SK-N-SH (cell line): ENCODE measurements around the gene CACNA1A. TPM values are rescaled to one million over a fixed set of nuclear protein-coding genes. Genes with fewer than 3 reads are reported as not detected.

Source experiments
- CTCF ChIA-PET: fragments of 300-600, 350-600 bp; formaldehyde crosslinking; extraction: SDS; loops from one replicate; lab custom pipeline; 2021; lab: Yijun Ruan, JAX
- POLR2A ChIA-PET: fragments of 350-600 bp; sonication (Branson Sonifier 250); formaldehyde crosslinking; extraction: SDS; loops from one replicate; lab custom pipeline; 2020; ENCODE audit warnings: antibody characterized with exemption, inconsistent platforms; lab: Yijun Ruan, JAX
- DNase-seq: peaks from one replicate; pipeline ENCODE4 v3.0.0; 2012
- H2AFZ ChIP-seq: fragments of 200-600 bp; sonication (generic); 2 replicates; pipeline ENCODE4 v1.8.1; 2016; ENCODE audit warnings: antibody characterized with exemption, mild to moderate bottlenecking, low read depth
- H3F3A ChIP-seq: fragments of 200-600 bp; sonication (generic); replicated peaks from 2 replicates; pipeline ENCODE3; 2016; ENCODE audit warnings: antibody characterized with exemption, mild to moderate bottlenecking; ENCODE audit not compliant: insufficient read depth
- H3K27ac ChIP-seq, 2 experiments: fragments of 200-500 bp in 1 of 2; fragments of 200-600 bp in 1 of 2; sonication (Bioruptor generic) in 1 of 2; sonication (generic), shearing (Covaris generic) in 1 of 2; 2 replicates each; pipeline versions ENCODE4 v1.5.1 to v1.6.1; 2014 to 2016; ENCODE audit warnings: low read depth in 2 of 2, inconsistent platforms in 1 of 2, low read length in 1 of 2, mild to moderate bottlenecking in 1 of 2, mixed read lengths in 1 of 2
- H3K27me3 ChIP-seq: fragments of 200-600 bp; sonication (generic), shearing (Covaris generic); 2 replicates; pipeline ENCODE4 v1.6.1; 2016; ENCODE audit warnings: mixed run types; ENCODE audit not compliant: insufficient read depth
- H3K36me3 ChIP-seq, 2 experiments: fragments of 200-500 bp in 1 of 2; fragments of 200-600 bp in 1 of 2; sonication (Bioruptor generic) in 1 of 2; sonication (generic) in 1 of 2; replicated peaks in 1 of 2; 2 replicates each; pipeline versions ENCODE3 to v1.5.1; 2014 to 2016; ENCODE audit warnings: low read length in 1 of 2, mild to moderate bottlenecking in 1 of 2; ENCODE audit not compliant: insufficient read depth in 2 of 2, control insufficient read depth in 1 of 2
- H3K4me1 ChIP-seq, 2 experiments: fragments of 200-500 bp in 1 of 2; fragments of 200-600 bp in 1 of 2; sonication (Bioruptor generic) in 1 of 2; sonication (generic), shearing (Covaris generic) in 1 of 2; 2 replicates each; pipeline versions ENCODE4 v1.5.1 to v1.6.1; 2014 to 2016; ENCODE audit warnings: low read depth in 1 of 2, low read length in 1 of 2, mixed run types in 1 of 2; ENCODE audit not compliant: insufficient read depth in 2 of 2, control insufficient read depth in 1 of 2
- H3K4me2 ChIP-seq: fragments of 200-600 bp; sonication (generic), shearing (Covaris generic); 2 replicates; pipeline ENCODE4 v1.6.1; 2017; ENCODE audit warnings: mixed run types
- H3K4me3 ChIP-seq, 2 experiments: fragments of 200-500 bp in 1 of 2; fragments of 200-600 bp in 1 of 2; sonication (Bioruptor generic) in 1 of 2; sonication (generic), shearing (Covaris generic) in 1 of 2; 2 replicates each; pipeline versions ENCODE4 v1.5.1 to v1.8.1; 2014 to 2016; ENCODE audit warnings: low read depth in 2 of 2, inconsistent platforms in 1 of 2, low read length in 1 of 2, mild to moderate bottlenecking in 1 of 2, mixed read lengths in 1 of 2, moderate library complexity in 1 of 2
- H3K79me2 ChIP-seq: fragments of 200-600 bp; sonication (generic); 2 replicates; pipeline ENCODE4 v1.8.1; 2017; ENCODE audit warnings: mild to moderate bottlenecking; ENCODE audit not compliant: insufficient read depth
- H3K9ac ChIP-seq: fragments of 200-600 bp; sonication (generic); 2 replicates; pipeline ENCODE4 v1.6.1; 2017; ENCODE audit warnings: mixed run types
- H3K9me2 ChIP-seq: fragments of 200-600 bp; sonication (generic); 2 replicates; pipeline ENCODE4 v1.6.1; 2017; ENCODE audit warnings: mixed run types
- H3K9me3 ChIP-seq: fragments of 200-600 bp; sonication (generic); 2 replicates; pipeline ENCODE4 v1.6.1; 2017; ENCODE audit warnings: mixed run types, mild to moderate bottlenecking, moderate library complexity
- H4K20me1 ChIP-seq: fragments of 200-600 bp; sonication (generic); 2 replicates; pipeline ENCODE4 v1.6.1; 2017; ENCODE audit warnings: mild to moderate bottlenecking, mixed run types; ENCODE audit not compliant: insufficient read depth
- ELF1 ChIP-seq: IDR thresholded peaks from 2 replicates; pipeline ENCODE4 v1.4.0; 2012
- FOSL2 ChIP-seq: IDR thresholded peaks from 2 replicates; pipeline ENCODE4 v1.4.0; 2012; ENCODE audit warnings: low read depth, mild to moderate bottlenecking, moderate library complexity, borderline replicate concordance
- GATA2 ChIP-seq: sonication (generic); formaldehyde crosslinking; IDR thresholded peaks from 2 replicates; pipeline ENCODE4 v1.5.0; 2020; ENCODE audit warnings: mild to moderate bottlenecking, missing genetic modification reagents
- JUND ChIP-seq: IDR thresholded peaks from 2 replicates; pipeline ENCODE4 v1.4.0; 2012
- MEF2A ChIP-seq: IDR thresholded peaks from 2 replicates; pipeline ENCODE4 v1.4.0; 2012; ENCODE audit warnings: low read depth, borderline replicate concordance
- NFIC ChIP-seq: IDR thresholded peaks from 2 replicates; pipeline ENCODE4 v1.4.0; 2012; ENCODE audit warnings: borderline replicate concordance
- RXRA ChIP-seq: IDR thresholded peaks from 2 replicates; pipeline ENCODE4 v1.4.0; 2012; ENCODE audit warnings: low read depth, mild to moderate bottlenecking, borderline replicate concordance
- SIN3A ChIP-seq: IDR thresholded peaks from 2 replicates; pipeline ENCODE4 v1.6.1; 2012; ENCODE audit warnings: low read depth, mild to moderate bottlenecking, low read length, moderate library complexity, borderline replicate concordance
- TAF1 ChIP-seq: IDR thresholded peaks from 2 replicates; pipeline ENCODE4 v1.6.1; 2012; ENCODE audit warnings: low read depth, mild to moderate bottlenecking, low read length, moderate library complexity, borderline replicate concordance
- TEAD4 ChIP-seq: IDR thresholded peaks from 2 replicates; pipeline ENCODE4 v1.4.0; 2012; ENCODE audit warnings: mild to moderate bottlenecking, borderline replicate concordance; ENCODE audit not compliant: insufficient read depth
- YY1 ChIP-seq: IDR thresholded peaks from 2 replicates; pipeline ENCODE4 v1.4.0; 2012; ENCODE audit warnings: low read depth, mild to moderate bottlenecking
- WGBS: methylation state at CpG from one replicate; pipeline ENCODE4 v1.1.6; 2017; ENCODE audit warnings: low lambda C conversion rate; 5-methylcytosine and 5-hydroxymethylcytosine counted together
- polyA plus RNA-seq, 3 experiments: library from polyadenylated mRNA; depleted of rRNA; stranded (reverse); fragments of >200 nt; gene quantifications; 2 replicates each; pipeline ENCODE4 v1.2.3, GENCODE V29; 2012
- TF ChIP-seq, protein P1 (sequence below): fragments of 150-350 bp; IDR thresholded peaks from 2 replicates; pipeline ENCODE4 v1.6.1; 2016; ENCODE audit warnings: mild to moderate bottlenecking, low read depth, low read length
- TF ChIP-seq, protein P2 (sequence below): IDR thresholded peaks from 2 replicates; pipeline ENCODE4 v1.4.0; 2012; ENCODE audit warnings: low read depth, borderline replicate concordance
- TF ChIP-seq, protein P3 (sequence below): IDR thresholded peaks from 2 replicates; pipeline ENCODE4; 2012
- TF ChIP-seq, protein P4 (sequence below): IDR thresholded peaks from 2 replicates; pipeline ENCODE4 v1.6.1; 2012; ENCODE audit warnings: mild to moderate bottlenecking, low read depth, low read length, moderate library complexity
- TF ChIP-seq, protein P5 (sequence below): fragments of 150-350 bp; IDR thresholded peaks from 2 replicates; pipeline ENCODE4 v1.6.1; 2017; ENCODE audit warnings: antibody characterized with exemption, low read length, low read depth, borderline replicate concordance

The CACNA1A gene
- polyA plus RNA-seq, 1 of the 3 experiments (the other 2 are of a cell fraction), result 1.3 TPM

DNA sequence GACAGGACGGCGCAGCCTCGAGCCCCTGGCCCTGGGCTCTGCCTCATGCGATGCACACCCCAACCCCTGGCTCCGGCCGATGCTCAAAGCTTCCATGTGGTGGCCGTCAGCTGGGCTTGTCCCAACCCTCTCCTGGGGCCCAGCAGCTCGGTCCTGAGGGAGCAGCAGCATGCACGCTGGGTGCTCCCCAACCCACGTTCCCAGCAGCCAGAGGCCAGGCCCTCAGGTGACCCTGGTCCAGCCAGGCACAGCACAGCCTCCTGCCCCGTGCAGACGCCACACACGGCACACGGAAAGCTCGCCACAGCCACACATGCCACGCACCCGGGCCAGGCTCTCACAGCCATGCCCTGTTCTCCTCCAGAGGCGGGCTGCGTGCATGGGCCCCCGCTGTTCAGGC, 295.3 kb downstream of the CACNA1A start:
- WGBS, result 81% methylated on average over 3 of the region's 20 CpGs
- CTCF ChIA-PET, result no interaction called here
- no peaks in the 10 kb centered on the region for H3K79me2 ChIP-seq
- H3K4me1 ChIP-seq, result no peaks in the 10 kb centered on the region
- H3K9ac ChIP-seq, result no peak overlapping the region
- H3K27me3 ChIP-seq, result no peaks in the 10 kb centered on the region
- H3K9me3 ChIP-seq, result no peaks in the 10 kb centered on the region
- no peak overlapping the region for H3K27ac ChIP-seq
- DNase-seq, result no peak
- H3K9me2 ChIP-seq, result no peaks in the 10 kb centered on the region
- TF ChIP-seq ELF1, result no peak
- TF ChIP-seq, protein P1, sequence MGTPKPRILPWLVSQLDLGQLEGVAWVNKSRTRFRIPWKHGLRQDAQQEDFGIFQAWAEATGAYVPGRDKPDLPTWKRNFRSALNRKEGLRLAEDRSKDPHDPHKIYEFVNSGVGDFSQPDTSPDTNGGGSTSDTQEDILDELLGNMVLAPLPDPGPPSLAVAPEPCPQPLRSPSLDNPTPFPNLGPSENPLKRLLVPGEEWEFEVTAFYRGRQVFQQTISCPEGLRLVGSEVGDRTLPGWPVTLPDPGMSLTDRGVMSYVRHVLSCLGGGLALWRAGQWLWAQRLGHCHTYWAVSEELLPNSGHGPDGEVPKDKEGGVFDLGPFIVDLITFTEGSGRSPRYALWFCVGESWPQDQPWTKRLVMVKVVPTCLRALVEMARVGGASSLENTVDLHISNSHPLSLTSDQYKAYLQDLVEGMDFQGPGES, result no peak
- TF ChIP-seq TAF1, result no peak
- TF ChIP-seq, protein P2, sequence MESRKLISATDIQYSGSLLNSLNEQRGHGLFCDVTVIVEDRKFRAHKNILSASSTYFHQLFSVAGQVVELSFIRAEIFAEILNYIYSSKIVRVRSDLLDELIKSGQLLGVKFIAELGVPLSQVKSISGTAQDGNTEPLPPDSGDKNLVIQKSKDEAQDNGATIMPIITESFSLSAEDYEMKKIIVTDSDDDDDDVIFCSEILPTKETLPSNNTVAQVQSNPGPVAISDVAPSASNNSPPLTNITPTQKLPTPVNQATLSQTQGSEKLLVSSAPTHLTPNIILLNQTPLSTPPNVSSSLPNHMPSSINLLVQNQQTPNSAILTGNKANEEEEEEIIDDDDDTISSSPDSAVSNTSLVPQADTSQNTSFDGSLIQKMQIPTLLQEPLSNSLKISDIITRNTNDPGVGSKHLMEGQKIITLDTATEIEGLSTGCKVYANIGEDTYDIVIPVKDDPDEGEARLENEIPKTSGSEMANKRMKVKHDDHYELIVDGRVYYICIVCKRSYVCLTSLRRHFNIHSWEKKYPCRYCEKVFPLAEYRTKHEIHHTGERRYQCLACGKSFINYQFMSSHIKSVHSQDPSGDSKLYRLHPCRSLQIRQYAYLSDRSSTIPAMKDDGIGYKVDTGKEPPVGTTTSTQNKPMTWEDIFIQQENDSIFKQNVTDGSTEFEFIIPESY, result no peak
- TF ChIP-seq, protein P3, sequence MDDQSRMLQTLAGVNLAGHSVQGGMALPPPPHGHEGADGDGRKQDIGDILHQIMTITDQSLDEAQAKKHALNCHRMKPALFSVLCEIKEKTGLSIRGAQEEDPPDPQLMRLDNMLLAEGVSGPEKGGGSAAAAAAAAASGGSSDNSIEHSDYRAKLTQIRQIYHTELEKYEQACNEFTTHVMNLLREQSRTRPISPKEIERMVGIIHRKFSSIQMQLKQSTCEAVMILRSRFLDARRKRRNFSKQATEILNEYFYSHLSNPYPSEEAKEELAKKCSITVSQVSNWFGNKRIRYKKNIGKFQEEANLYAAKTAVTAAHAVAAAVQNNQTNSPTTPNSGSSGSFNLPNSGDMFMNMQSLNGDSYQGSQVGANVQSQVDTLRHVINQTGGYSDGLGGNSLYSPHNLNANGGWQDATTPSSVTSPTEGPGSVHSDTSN, result no peak
- no peak for TF ChIP-seq TEAD4
- no peak for TF ChIP-seq NFIC
- no peak for TF ChIP-seq FOSL2
- TF ChIP-seq GATA2 (CRISPR knock-in tag), result no peak
- TF ChIP-seq JUND, result no peak
- no peak for TF ChIP-seq SIN3A
- TF ChIP-seq RXRA, result no peak
- TF ChIP-seq, protein P4, sequence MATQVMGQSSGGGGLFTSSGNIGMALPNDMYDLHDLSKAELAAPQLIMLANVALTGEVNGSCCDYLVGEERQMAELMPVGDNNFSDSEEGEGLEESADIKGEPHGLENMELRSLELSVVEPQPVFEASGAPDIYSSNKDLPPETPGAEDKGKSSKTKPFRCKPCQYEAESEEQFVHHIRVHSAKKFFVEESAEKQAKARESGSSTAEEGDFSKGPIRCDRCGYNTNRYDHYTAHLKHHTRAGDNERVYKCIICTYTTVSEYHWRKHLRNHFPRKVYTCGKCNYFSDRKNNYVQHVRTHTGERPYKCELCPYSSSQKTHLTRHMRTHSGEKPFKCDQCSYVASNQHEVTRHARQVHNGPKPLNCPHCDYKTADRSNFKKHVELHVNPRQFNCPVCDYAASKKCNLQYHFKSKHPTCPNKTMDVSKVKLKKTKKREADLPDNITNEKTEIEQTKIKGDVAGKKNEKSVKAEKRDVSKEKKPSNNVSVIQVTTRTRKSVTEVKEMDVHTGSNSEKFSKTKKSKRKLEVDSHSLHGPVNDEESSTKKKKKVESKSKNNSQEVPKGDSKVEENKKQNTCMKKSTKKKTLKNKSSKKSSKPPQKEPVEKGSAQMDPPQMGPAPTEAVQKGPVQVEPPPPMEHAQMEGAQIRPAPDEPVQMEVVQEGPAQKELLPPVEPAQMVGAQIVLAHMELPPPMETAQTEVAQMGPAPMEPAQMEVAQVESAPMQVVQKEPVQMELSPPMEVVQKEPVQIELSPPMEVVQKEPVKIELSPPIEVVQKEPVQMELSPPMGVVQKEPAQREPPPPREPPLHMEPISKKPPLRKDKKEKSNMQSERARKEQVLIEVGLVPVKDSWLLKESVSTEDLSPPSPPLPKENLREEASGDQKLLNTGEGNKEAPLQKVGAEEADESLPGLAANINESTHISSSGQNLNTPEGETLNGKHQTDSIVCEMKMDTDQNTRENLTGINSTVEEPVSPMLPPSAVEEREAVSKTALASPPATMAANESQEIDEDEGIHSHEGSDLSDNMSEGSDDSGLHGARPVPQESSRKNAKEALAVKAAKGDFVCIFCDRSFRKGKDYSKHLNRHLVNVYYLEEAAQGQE, result no peak
- TF ChIP-seq MEF2A, result no peak
- TF ChIP-seq, protein P5, sequence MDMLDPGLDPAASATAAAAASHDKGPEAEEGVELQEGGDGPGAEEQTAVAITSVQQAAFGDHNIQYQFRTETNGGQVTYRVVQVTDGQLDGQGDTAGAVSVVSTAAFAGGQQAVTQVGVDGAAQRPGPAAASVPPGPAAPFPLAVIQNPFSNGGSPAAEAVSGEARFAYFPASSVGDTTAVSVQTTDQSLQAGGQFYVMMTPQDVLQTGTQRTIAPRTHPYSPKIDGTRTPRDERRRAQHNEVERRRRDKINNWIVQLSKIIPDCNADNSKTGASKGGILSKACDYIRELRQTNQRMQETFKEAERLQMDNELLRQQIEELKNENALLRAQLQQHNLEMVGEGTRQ, result no peak
- no peak for TF ChIP-seq YY1
- TF ChIP-seq, all 33 proteins: peak for 0
- H2AFZ ChIP-seq, result no peak overlapping the region
- H3K4me3 ChIP-seq, result no peak overlapping the region
- H3F3A ChIP-seq, result peaks cover 3% of the 10 kb centered on the region
- no peaks in the 10 kb centered on the region for H3K36me3 ChIP-seq
- no peak overlapping the region for H3K4me2 ChIP-seq
- H4K20me1 ChIP-seq, result no peaks in the 10 kb centered on the region
- POLR2A ChIA-PET, result no interaction called here
